DOHH2 (cell line): ENCODE results near the gene ANKRD65.
"Not testable (repeated sequence)": the region's sequence is repeated elsewhere in the genome, so short reads cannot be mapped to it uniquely, and the experiment has no call there.

ENCODE experiments used
- H3F3A ChIP-seq: fragments of 200-600 bp; sonication (generic), shearing (Covaris generic); 2 replicates; pipeline ENCODE4 v1.6.0; 2016; ENCODE audit warnings: antibody characterized with exemption, mild to moderate bottlenecking; ENCODE audit not compliant: control insufficient read depth, insufficient read depth
- H3K27ac ChIP-seq: fragments of 200-600 bp; sonication (generic); 2 replicates; pipeline ENCODE4 v1.5.1; 2014; ENCODE audit warnings: low read depth, mild to moderate bottlenecking, low read length, moderate library complexity
- H3K27me3 ChIP-seq: fragments of 200-600 bp; sonication (generic); 2 replicates; pipeline ENCODE4 v1.6.1; 2014; ENCODE audit warnings: mild to moderate bottlenecking, low read length, mixed read lengths; ENCODE audit not compliant: control insufficient read depth
- H3K36me3 ChIP-seq: fragments of 200-600 bp; sonication (generic); 2 replicates; pipeline ENCODE4 v1.6.1; 2014; ENCODE audit warnings: mild to moderate bottlenecking, low read length, moderate library complexity, mixed read lengths; ENCODE audit not compliant: control insufficient read depth
- H3K4me1 ChIP-seq: fragments of 200-600 bp; sonication (generic); 2 replicates; pipeline ENCODE4 v1.6.1; 2014; ENCODE audit warnings: mild to moderate bottlenecking, low read length, mixed read lengths; ENCODE audit not compliant: control insufficient read depth
- H3K4me2 ChIP-seq: fragments of 200-600 bp; sonication (generic); 2 replicates; pipeline ENCODE4 v1.6.0; 2014; ENCODE audit warnings: mild to moderate bottlenecking, low read length, moderate library complexity
- H3K4me3 ChIP-seq: fragments of 200-600 bp; sonication (generic); 2 replicates; pipeline ENCODE4 v1.5.1; 2014; ENCODE audit warnings: mild to moderate bottlenecking, low read length, mixed read lengths
- H3K79me2 ChIP-seq: fragments of 200-600 bp; sonication (generic); 2 replicates; pipeline ENCODE4 v1.6.1; 2014; ENCODE audit warnings: mild to moderate bottlenecking, low read length, mixed read lengths; ENCODE audit not compliant: control insufficient read depth
- H3K9me2 ChIP-seq: fragments of 200-600 bp; sonication (generic); replicated peaks from 2 replicates; pipeline ENCODE4 v1.6.1; 2014; ENCODE audit warnings: mild to moderate bottlenecking, low read length, mixed read lengths; ENCODE audit not compliant: control insufficient read depth
- H3K9me3 ChIP-seq: fragments of 200-600 bp; sonication (generic); 2 replicates; pipeline ENCODE4 v1.6.1; 2014; ENCODE audit warnings: antibody characterized with exemption, low read length, mixed read lengths; ENCODE audit not compliant: control insufficient read depth, insufficient read depth
- H4K20me1 ChIP-seq: fragments of 200-600 bp; sonication (generic); 2 replicates; pipeline ENCODE4 v1.6.0; 2014; ENCODE audit warnings: low read depth, mild to moderate bottlenecking, antibody characterized with exemption, low read length, moderate library complexity; ENCODE audit not compliant: control insufficient read depth, insufficient read depth
- CTCF ChIP-seq: fragments of 200-600 bp; sonication (generic); IDR thresholded peaks from one replicate; pipeline ENCODE4 v1.5.1; 2014; ENCODE audit warnings: antibody characterized with exemption, mild to moderate bottlenecking, low read depth, low read length; ENCODE audit not compliant: poor library complexity, severe bottlenecking
- EZH2phosphoT487 ChIP-seq: fragments of 200-600 bp; sonication (generic); IDR thresholded peaks from 2 replicates; pipeline ENCODE4 v1.6.1; 2017; ENCODE audit warnings: borderline replicate concordance, mild to moderate bottlenecking, antibody characterized with exemption, low read length, moderate library complexity, mixed read lengths

ANKRD65 gene

GRCh38 chr1:1451696-1452364 lies 30.8 kb upstream of the ANKRD65 start:
- TF ChIP-seq EZH2phosphoT487 (no peak), CTCF (no peak)
- Histone ChIP-seq H3K27ac (no peak overlapping the region), H3F3A (no peaks in the 10 kb centered on the region), H3K4me2 (no peak overlapping the region), H3K4me3 (no peak overlapping the region), H3K9me2 (no peaks in the 10 kb centered on the region), H3K36me3 (no peaks in the 10 kb centered on the region), H3K9me3 (no peaks in the 10 kb centered on the region), H4K20me1 (no peaks in the 10 kb centered on the region), H3K27me3 (no peaks in the 10 kb centered on the region), H3K79me2 (no peaks in the 10 kb centered on the region), H3K4me1 (no peaks in the 10 kb centered on the region)

- H3F3A ChIP-seq, H3K4me1 ChIP-seq, H4K20me1 ChIP-seq: not testable (repeated sequence)
Observed at GRCh38 chr1:1450616-1451015, 29.5 kb upstream of the ANKRD65 start.

GRCh38 chr1:1449099-1449739 lies 28.1 kb upstream of the ANKRD65 start, which contains the start of gene ATAD3C:
Gene ATAD3C (plus strand): TSS chr1:1449689. CDS start chr1:1450684, 995 bp downstream.
- no peak for TF ChIP-seq CTCF
- TF ChIP-seq EZH2phosphoT487: no peak
- Histone ChIP-seq H3K4me3 (no peak within 1 kb of the TSS), H3K79me2 (no peaks in the 10 kb centered on the region), H3K9me2 (no peaks in the 10 kb centered on the region), H3K9me3 (no peaks in the 10 kb centered on the region), H3K27ac (no peak within 1 kb of the TSS), H3K27me3 (no peaks in the 10 kb centered on the region), H3K4me2 (no peak within 1 kb of the TSS), H4K20me1 (no peaks in the 10 kb centered on the region), H3K36me3 (no peaks in the 10 kb centered on the region), H3F3A (no peaks in the 10 kb centered on the region), H3K4me1 (no peaks in the 10 kb centered on the region)

More at GRCh38 chr1:1450616-1451015, 29.5 kb upstream of the ANKRD65 start:
- H3K4me2 ChIP-seq, H3K9me2 ChIP-seq, H3K4me3 ChIP-seq, H3K9me3 ChIP-seq, H3K36me3 ChIP-seq, H3K27ac ChIP-seq, H3K79me2 ChIP-seq, H3K27me3 ChIP-seq: not testable (repeated sequence)

GRCh38 chr1:1446631-1447030 lies 25.6 kb upstream of the ANKRD65 start:
- not testable (repeated sequence) for H3K9me2 ChIP-seq, H3K79me2 ChIP-seq, H3K36me3 ChIP-seq, H3K4me1 ChIP-seq, H3K9me3 ChIP-seq, H3K4me3 ChIP-seq, H3K4me2 ChIP-seq, H3K27ac ChIP-seq, H3K27me3 ChIP-seq, H3F3A ChIP-seq, H4K20me1 ChIP-seq
